Measurements from ENCODE around the gene C14orf132.

- TF ChIP-seq POLR2A (IDR thresholded peaks at IDR 0.05) (no peak), CTCF (IDR thresholded peaks at IDR 0.05) (no peak), POLR2AphosphoS5 (IDR thresholded peaks at IDR 0.05) (no peak)
Observed at GRCh38 chr14:96086032-96086431, 46.9 kb downstream of the C14orf132 start.
